GM21786 (cell line): ENCODE measurements around the gene PPEF1.
"Not testable (repeated sequence)": the region's sequence is repeated elsewhere in the genome, so short reads cannot be mapped to it uniquely, and the experiment has no call there.

Experiments used
- ATAC-seq: cut with Tn5 transposase; IDR thresholded peaks from one replicate; pipeline ENCODE4 v1.9.1; 2021; ENCODE audit not compliant: unreplicated experiment

Gene PPEF1

GRCh38 chrX:18792828-18793227 lies 85.4 kb downstream of the PPEF1 start:
- ATAC-seq, result no peak

GRCh38 chrX:18793601-18794089 lies 86.2 kb downstream of the PPEF1 start:
- ATAC-seq, result no peak

GRCh38 chrX:18797141-18797540 lies 89.7 kb downstream of the PPEF1 start:
- no peak for ATAC-seq

GRCh38 chrX:18799911-18800310 lies 92.5 kb downstream of the PPEF1 start:
- no peak for ATAC-seq

GRCh38 chrX:18809641-18810040 lies 102.2 kb downstream of the PPEF1 start:
- no peak for ATAC-seq

- no peak for ATAC-seq
Observed at GRCh38 chrX:18810416-18810815, 103.0 kb downstream of the PPEF1 start.

GRCh38 chrX:18825375-18825774 lies 117.9 kb downstream of the PPEF1 start:
- ATAC-seq, result no peak

- ATAC-seq, result no peak
Observed at GRCh38 chrX:18828832-18829404, 121.5 kb downstream of the PPEF1 start.

- no peak for ATAC-seq
Observed at GRCh38 chrX:18833071-18833731, 125.8 kb downstream of the PPEF1 start.

- ATAC-seq, result not testable (repeated sequence)
Observed at GRCh38 chrX:18847901-18848300, 140.5 kb downstream of the PPEF1 start.

- ATAC-seq, result peak; percentile 95
Observed at GRCh38 chrX:18855919-18856644, 148.6 kb downstream of the PPEF1 start.

GRCh38 chrX:18856645-18856997 lies 149.2 kb downstream of the PPEF1 start:
- no peak for ATAC-seq

- no peak for ATAC-seq
Observed at GRCh38 chrX:18861511-18861910, 154.1 kb downstream of the PPEF1 start.

- ATAC-seq, result no peak
Observed at GRCh38 chrX:18864390-18864920, 157.0 kb downstream of the PPEF1 start.

- no peak for ATAC-seq
Observed at GRCh38 chrX:18871161-18871890, 163.9 kb downstream of the PPEF1 start.

GRCh38 chrX:18871970-18872369 lies 164.5 kb downstream of the PPEF1 start:
- no peak for ATAC-seq

- ATAC-seq, result no peak
Observed at GRCh38 chrX:18872621-18873020, 165.2 kb downstream of the PPEF1 start.

- no peak for ATAC-seq
Observed at GRCh38 chrX:18873189-18873791, 165.8 kb downstream of the PPEF1 start.

GRCh38 chrX:18873836-18874235 lies 166.4 kb downstream of the PPEF1 start:
- ATAC-seq, result no peak

- ATAC-seq, result no peak
Observed at GRCh38 chrX:18874560-18875255, 167.3 kb downstream of the PPEF1 start.
